H1 (cell line): ENCODE data around the gene AGPS. TPM values are rescaled to one million over a fixed set of nuclear protein-coding genes. Genes with fewer than 3 reads are reported as not detected.
"Not testable (repeated sequence)": the region's sequence is repeated elsewhere in the genome, so short reads cannot be mapped to it uniquely, and the experiment has no call there.

Source experiments
- CTCF ChIA-PET: fragments of 300-600 bp; sonication (Branson Sonifier 250); formaldehyde crosslinking; loops from one replicate; lab custom pipeline; 2021; ENCODE audit not compliant: partially characterized antibody; lab: Charles Lee
- POLR2A ChIA-PET: fragments of 300-600 bp; sonication (Branson Sonifier 250); formaldehyde crosslinking; loops from one replicate; lab custom pipeline; 2021; ENCODE audit warnings: inconsistent platforms; ENCODE audit not compliant: partially characterized antibody; lab: Charles Lee
- DNase-seq, 2 experiments: peaks; one replicate each; pipeline versions ENCODE4 v3.0.0 to v3.0.0-alpha.2; 2010 to 2022; ENCODE audit warnings: low spot score in 2 of 2, low read depth in 1 of 2, mixed read lengths in 1 of 2
- FAIRE-seq: peaks from 2 replicates; lab custom pipeline; 2011; peaks lifted over from hg19 to GRCh38; lab: Jason Lieb, UNC
- H2AFZ ChIP-seq: 2 replicates; pipeline ENCODE4 v1.8.1; 2012; ENCODE audit warnings: low read length, inconsistent platforms
- H2AK5ac ChIP-seq: 2 replicates; pipeline ENCODE4 v1.6.1; 2013; ENCODE audit warnings: low read depth, low read length
- H2BK120ac ChIP-seq: replicated peaks from 2 replicates; pipeline ENCODE3; 2013; ENCODE audit warnings: low read depth, low read length, inconsistent platforms
- H2BK12ac ChIP-seq: 2 replicates; pipeline ENCODE4 v1.6.1; 2013; ENCODE audit warnings: low read depth, low read length
- H2BK15ac ChIP-seq: 2 replicates; pipeline ENCODE4 v1.6.1; 2013; ENCODE audit warnings: low read length
- H2BK20ac ChIP-seq: 2 replicates; pipeline ENCODE4 v1.6.1; 2013; ENCODE audit warnings: low read length
- H2BK5ac ChIP-seq: 2 replicates; pipeline ENCODE4 v1.6.1; 2013; ENCODE audit warnings: low read depth, low read length
- H3K14ac ChIP-seq: 2 replicates; pipeline ENCODE4 v1.6.1; 2013; ENCODE audit warnings: inconsistent platforms; ENCODE audit not compliant: insufficient read length
- H3K18ac ChIP-seq: 2 replicates; pipeline ENCODE4 v1.6.1; 2013; ENCODE audit warnings: low read length; ENCODE audit errors: extremely low read depth
- H3K23ac ChIP-seq: 2 replicates; pipeline ENCODE4 v1.6.1; 2013; ENCODE audit warnings: inconsistent platforms; ENCODE audit not compliant: insufficient read length
- H3K23me2 ChIP-seq: 2 replicates; pipeline ENCODE4 v1.6.1; 2013; ENCODE audit warnings: low read depth, low read length
- H3K27ac ChIP-seq: 2 replicates; pipeline ENCODE4 v1.6.1; 2011; ENCODE audit warnings: low read depth, low read length, inconsistent platforms
- H3K27me3 ChIP-seq, 4 experiments: replicated peaks in 1 of 4; 1 replicate in 1 of 4; 2 replicates in 3 of 4; pipeline versions ENCODE4 v1.6.1 to v1.8.1; 2011 to 2013; ENCODE audit warnings: low read length in 3 of 4, mild to moderate bottlenecking in 3 of 4, inconsistent platforms in 2 of 4, mixed read lengths in 2 of 4, moderate library complexity in 1 of 4; ENCODE audit not compliant: control insufficient read depth in 3 of 4, insufficient read depth in 3 of 4; ENCODE audit errors: extremely low read depth in 1 of 4
- H3K36me3 ChIP-seq, 4 experiments: 2 replicates each; pipeline versions ENCODE4 v1.6.1 to v1.8.1; 2011 to 2013; ENCODE audit warnings: mild to moderate bottlenecking in 4 of 4, low read length in 3 of 4, moderate library complexity in 2 of 4, control low read depth in 1 of 4, inconsistent platforms in 1 of 4; ENCODE audit not compliant: insufficient read depth in 4 of 4, control insufficient read depth in 2 of 4
- H3K4ac ChIP-seq: replicated peaks from 2 replicates; pipeline ENCODE3; 2013; ENCODE audit warnings: low read length, low read depth, mixed read lengths, inconsistent platforms; ENCODE audit not compliant: insufficient read length
- H3K4me1 ChIP-seq, 4 experiments: replicated peaks in 1 of 4; 1 replicate in 1 of 4; 2 replicates in 3 of 4; pipeline versions ENCODE4 v1.6.1 to v1.8.1; 2011 to 2013; ENCODE audit warnings: low read length in 3 of 4, inconsistent platforms in 2 of 4, mixed read lengths in 1 of 4; ENCODE audit not compliant: insufficient read depth in 4 of 4, control insufficient read depth in 3 of 4
- H3K4me2 ChIP-seq, 2 experiments: 2 replicates each; pipeline versions ENCODE4 v1.6.1 to v1.8.1; 2011 to 2013; ENCODE audit warnings: low read depth in 2 of 2, low read length in 2 of 2, control low read depth in 1 of 2, inconsistent platforms in 1 of 2, mild to moderate bottlenecking in 1 of 2; ENCODE audit not compliant: insufficient read depth in 1 of 2
- H3K4me3 ChIP-seq, 4 experiments: fragments of 200-600, 300-600 bp in 1 of 4; sonication (generic), shearing (Covaris generic), sonication (Bioruptor Twin) in 1 of 4; 2 replicates each; pipeline versions ENCODE4 v1.5.1 to v1.8.1; 2011 to 2016; ENCODE audit warnings: low read length in 4 of 4, low read depth in 3 of 4, control low read depth in 2 of 4, inconsistent platforms in 2 of 4, mild to moderate bottlenecking in 2 of 4, mixed read lengths in 1 of 4, moderate library complexity in 1 of 4; ENCODE audit not compliant: insufficient read depth in 2 of 4; ENCODE audit errors: extremely low read depth in 1 of 4
- H3K56ac ChIP-seq: replicated peaks from 2 replicates; pipeline ENCODE3; 2013; ENCODE audit warnings: low read depth, mild to moderate bottlenecking, mixed read lengths, low read length, inconsistent platforms; ENCODE audit not compliant: insufficient read length
- H3K79me1 ChIP-seq: 2 replicates; pipeline ENCODE4 v1.6.1; 2013; ENCODE audit warnings: low read depth, low read length, control low read depth
- H3K79me2 ChIP-seq, 2 experiments: 2 replicates each; pipeline versions ENCODE4 v1.6.1 to v1.8.1; 2012 to 2013; ENCODE audit warnings: low read length in 2 of 2, mild to moderate bottlenecking in 2 of 2, inconsistent platforms in 1 of 2; ENCODE audit not compliant: insufficient read depth in 2 of 2, control insufficient read depth in 1 of 2
- H3K9ac ChIP-seq, 4 experiments: replicated peaks in 1 of 4; 1 replicate in 1 of 4; 2 replicates in 3 of 4; pipeline versions ENCODE4 v1.6.1 to v1.8.1; 2011 to 2013; ENCODE audit warnings: low read depth in 3 of 4, low read length in 3 of 4, control low read depth in 2 of 4, mild to moderate bottlenecking in 2 of 4, moderate library complexity in 2 of 4, inconsistent platforms in 1 of 4; ENCODE audit errors: extremely low read depth in 1 of 4
- H3K9me3 ChIP-seq, 2 experiments: 2 replicates each; pipeline versions ENCODE4 v1.6.1 to v1.8.1; 2012 to 2013; ENCODE audit warnings: mild to moderate bottlenecking in 2 of 2, moderate library complexity in 2 of 2, control low read depth in 1 of 2, inconsistent platforms in 1 of 2, low read depth in 1 of 2, low read length in 1 of 2, mixed read lengths in 1 of 2; ENCODE audit not compliant: insufficient read depth in 2 of 2
- H4K20me1 ChIP-seq, 2 experiments: replicated peaks in 1 of 2; 2 replicates each; pipeline versions ENCODE3 to v1.8.1; 2011 to 2013; ENCODE audit warnings: inconsistent platforms in 2 of 2, low read length in 2 of 2, mild to moderate bottlenecking in 1 of 2; ENCODE audit not compliant: insufficient read depth in 2 of 2, control insufficient read depth in 1 of 2
- H4K5ac ChIP-seq: 2 replicates; pipeline ENCODE4 v1.6.1; 2013; ENCODE audit warnings: low read length, low read depth, mixed read lengths, inconsistent platforms; ENCODE audit not compliant: insufficient read length
- H4K8ac ChIP-seq: 2 replicates; pipeline ENCODE4 v1.8.0; 2013; ENCODE audit warnings: mild to moderate bottlenecking, moderate library complexity, low read length, inconsistent platforms; ENCODE audit not compliant: insufficient read depth; ENCODE audit errors: extremely low read depth
- H4K91ac ChIP-seq: replicated peaks from 2 replicates; pipeline ENCODE3; 2013; ENCODE audit warnings: low read length, mixed read lengths, inconsistent platforms; ENCODE audit not compliant: insufficient read length
- WGBS, 2 experiments: shearing (Covaris generic) in 1 of 2; methylation state at CpG; one replicate each; pipeline versions ENCODE4 v1.1.6 to v1.1.7; 2013 to 2015; ENCODE audit warnings: low lambda C conversion rate in 2 of 2, mixed read lengths in 2 of 2, inconsistent platforms in 1 of 2, low coverage in 1 of 2, missing lambda C conversion rate in 1 of 2; ENCODE audit not compliant: insufficient replicate concordance in 2 of 2, insufficient coverage in 1 of 2, insufficient read length in 1 of 2; ENCODE audit errors: extremely low coverage in 1 of 2, missing lambda C conversion rate in 1 of 2; 5-methylcytosine and 5-hydroxymethylcytosine counted together
- polyA plus RNA-seq, 7 experiments: library from polyadenylated mRNA; depleted of rRNA in 3 of 7; stranded (reverse) in 5 of 7; unstranded in 2 of 7; fragments of >200 nt in 5 of 7; fragments of 200-250 nt in 2 of 7; gene quantifications; 1 replicate in 5 of 7; 2 replicates in 1 of 7; 4 replicates in 1 of 7; pipeline versions ENCODE4 v1.2.1 to v1.2.3, GENCODE V29; 2011 to 2013; ENCODE audit warnings: missing spikeins in 2 of 7, mixed read lengths in 2 of 7
- total RNA-seq: library from RNA; stranded (reverse); fragmentation: NEBNext Ultra II Directional; extraction: Animal tissue kit (Norgen Biotek cat#: 25700); gene quantifications from 2 replicates; pipeline ENCODE4 v1.2.1, GENCODE V29; 2021

AGPS gene
- total and polyA plus RNA-seq, 2 of the 8 experiments (the other 6 are each of a cell fraction or from before 2014, with no cell fraction given): 7.3 to 57.8 TPM

DNA sequence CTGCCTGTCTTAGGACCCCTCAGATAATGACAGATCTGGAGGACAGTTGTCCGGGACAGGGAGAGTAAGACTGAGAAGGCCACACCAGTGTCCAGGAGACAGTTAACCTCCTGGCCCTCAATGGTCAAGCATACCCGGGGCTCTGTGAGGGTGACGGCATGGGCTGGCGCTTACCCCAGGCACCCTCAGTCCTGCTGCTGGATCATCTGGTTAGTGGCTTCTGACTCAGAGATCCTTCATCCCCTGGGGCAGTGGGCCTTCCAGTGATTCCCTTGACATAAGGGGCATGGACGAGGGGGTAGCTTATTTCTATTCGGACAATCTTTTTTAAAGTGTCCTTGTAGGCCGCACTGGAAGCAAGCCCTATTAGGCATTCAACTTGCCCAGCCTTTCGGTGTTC is 18.1 kb downstream of the AGPS start:
- H3K9me3 ChIP-seq, H2AK5ac ChIP-seq, CTCF ChIA-PET, H2BK12ac ChIP-seq, H3K79me1 ChIP-seq, H4K91ac ChIP-seq, H3K4me1 ChIP-seq, H3K36me3 ChIP-seq, H3K27ac ChIP-seq, H3K4me3 ChIP-seq, H3K27me3 ChIP-seq, POLR2A ChIA-PET, H4K8ac ChIP-seq, H3K18ac ChIP-seq, FAIRE-seq, H2BK20ac ChIP-seq, H2BK120ac ChIP-seq, H4K20me1 ChIP-seq, H3K14ac ChIP-seq, H4K5ac ChIP-seq, H3K4me2 ChIP-seq, H2BK5ac ChIP-seq, H2BK15ac ChIP-seq, H3K56ac ChIP-seq, H2AFZ ChIP-seq, H3K23me2 ChIP-seq, H3K23ac ChIP-seq, H3K9ac ChIP-seq, H3K4ac ChIP-seq, DNase-seq: not testable (repeated sequence)
- H3K79me2 ChIP-seq: peaks cover 0 to 73% of the 10 kb centered on the region in 2 experiments
- 93% methylated on average over 8 of the region's 8 CpGs; no CpG with 5 or more reads in 1 of the 2 experiments for WGBS, 2 experiments
